Mesendoderm (in vitro differentiated cells): ENCODE measurements around the gene SMIM38.

Experiments
- DNase-seq: peaks from one replicate; pipeline ENCODE4 v3.0.0; 2013
- H2AK5ac ChIP-seq: 2 replicates; pipeline ENCODE4 v1.6.1; 2013; ENCODE audit warnings: low read length, inconsistent platforms
- H2BK120ac ChIP-seq: 2 replicates; pipeline ENCODE4 v1.6.1; 2013; ENCODE audit warnings: low read depth, mild to moderate bottlenecking, low read length, moderate library complexity, mixed read lengths
- H2BK15ac ChIP-seq: replicated peaks from 2 replicates; pipeline ENCODE4 v1.6.1; 2013; ENCODE audit warnings: low read depth, mild to moderate bottlenecking, moderate library complexity
- H2BK5ac ChIP-seq: 2 replicates; pipeline ENCODE4 v1.6.1; 2013; ENCODE audit warnings: low read length, inconsistent platforms
- H3K18ac ChIP-seq: 2 replicates; pipeline ENCODE4 v1.6.1; 2013; ENCODE audit warnings: mild to moderate bottlenecking, low read length, mixed read lengths
- H3K23ac ChIP-seq: one replicate; pipeline ENCODE4 v1.6.1; 2013; ENCODE audit warnings: low read length
- H3K27ac ChIP-seq: 2 replicates; pipeline ENCODE4 v1.5.1; 2013; ENCODE audit warnings: low read depth, mild to moderate bottlenecking, inconsistent platforms, low read length, moderate library complexity
- H3K27me3 ChIP-seq: 2 replicates; pipeline ENCODE4 v1.6.1; 2013; ENCODE audit warnings: low read length, control low read depth, mild to moderate bottlenecking, inconsistent platforms; ENCODE audit not compliant: insufficient read depth, poor library complexity
- H3K36me3 ChIP-seq: 2 replicates; pipeline ENCODE4 v1.6.1; 2013; ENCODE audit warnings: low read length, inconsistent platforms; ENCODE audit not compliant: control insufficient read depth, insufficient read depth
- H3K4ac ChIP-seq: one replicate; pipeline ENCODE4 v1.6.1; 2013; ENCODE audit warnings: low read depth, mild to moderate bottlenecking, low read length, moderate library complexity
- H3K4me1 ChIP-seq: 2 replicates; pipeline ENCODE4 v1.6.1; 2013; ENCODE audit warnings: low read depth, low read length, inconsistent platforms; ENCODE audit not compliant: control insufficient read depth
- H3K4me2 ChIP-seq: 2 replicates; pipeline ENCODE4 v1.6.1; 2013; ENCODE audit warnings: low read length
- H3K4me3 ChIP-seq: 2 replicates; pipeline ENCODE4 v1.5.1; 2013; ENCODE audit warnings: mild to moderate bottlenecking, low read length
- H3K56ac ChIP-seq: one replicate; pipeline ENCODE4 v1.6.1; 2013; ENCODE audit warnings: low read length
- H3K79me1 ChIP-seq: 2 replicates; pipeline ENCODE4 v1.6.1; 2013; ENCODE audit warnings: low read length, inconsistent platforms
- H3K79me2 ChIP-seq: 2 replicates; pipeline ENCODE4 v1.6.1; 2013; ENCODE audit warnings: mild to moderate bottlenecking, low read length; ENCODE audit not compliant: control insufficient read depth, insufficient read depth
- H3K9ac ChIP-seq: 2 replicates; pipeline ENCODE4 v1.6.1; 2013; ENCODE audit warnings: low read length, inconsistent platforms
- H4K5ac ChIP-seq: one replicate; pipeline ENCODE4 v1.6.1; 2013; ENCODE audit warnings: low read length
- H4K8ac ChIP-seq: one replicate; pipeline ENCODE4 v1.6.1; 2013; ENCODE audit warnings: low read depth, mild to moderate bottlenecking, control low read depth, low read length, moderate library complexity
- WGBS: extraction: QIAGEN DNeasy Blood & Tissue Kit; methylation state at CpG from one replicate; pipeline ENCODE4 v1.1.7; 2013; ENCODE audit warnings: low lambda C conversion rate, missing lambda C conversion rate; ENCODE audit not compliant: insufficient coverage; ENCODE audit errors: extremely low coverage; 5-methylcytosine and 5-hydroxymethylcytosine counted together

Gene SMIM38

DNA sequence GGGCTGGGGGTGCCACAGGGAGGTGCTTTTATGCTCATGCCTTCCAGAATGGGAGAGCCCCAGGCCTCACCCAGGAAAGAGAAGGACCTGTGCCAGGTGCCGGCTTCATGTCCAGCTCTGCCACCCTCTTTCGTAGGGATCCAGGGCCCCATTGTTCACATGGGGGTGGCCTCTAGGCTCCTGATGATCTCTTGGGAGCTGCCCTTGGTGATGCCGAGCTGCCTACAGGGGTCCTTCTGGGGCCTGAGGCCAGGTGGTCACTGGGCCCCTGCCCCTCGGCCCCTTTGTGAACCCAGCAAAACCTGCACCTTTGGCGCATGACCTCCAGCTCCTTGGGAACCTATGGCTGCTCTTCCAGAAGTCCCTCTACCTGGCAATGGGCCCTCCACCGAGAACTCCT lies 41.4 kb upstream of the SMIM38 start:
- Histone ChIP-seq H3K4me1 (no peaks in the 10 kb centered on the region), H3K79me2 (no peaks in the 10 kb centered on the region), H3K23ac (no peak overlapping the region), H3K4me2 (no peak overlapping the region), H3K56ac (no peak overlapping the region), H3K36me3 (no peaks in the 10 kb centered on the region), H2BK15ac (no peak overlapping the region), H3K27ac (no peak overlapping the region), H3K27me3 (no peaks in the 10 kb centered on the region), H2BK5ac (no peak overlapping the region), H3K18ac (no peak overlapping the region), H3K79me1 (no peaks in the 10 kb centered on the region), H2BK120ac (no peak overlapping the region), H4K5ac (no peak overlapping the region), H2AK5ac (no peak overlapping the region), H3K4me3 (no peak overlapping the region), H3K9ac (no peak overlapping the region), H4K8ac (no peak overlapping the region), H3K4ac (no peak overlapping the region)
- no peak for DNase-seq
- no CpG with 5 or more reads among the region's 6 CpGs for WGBS

DNA sequence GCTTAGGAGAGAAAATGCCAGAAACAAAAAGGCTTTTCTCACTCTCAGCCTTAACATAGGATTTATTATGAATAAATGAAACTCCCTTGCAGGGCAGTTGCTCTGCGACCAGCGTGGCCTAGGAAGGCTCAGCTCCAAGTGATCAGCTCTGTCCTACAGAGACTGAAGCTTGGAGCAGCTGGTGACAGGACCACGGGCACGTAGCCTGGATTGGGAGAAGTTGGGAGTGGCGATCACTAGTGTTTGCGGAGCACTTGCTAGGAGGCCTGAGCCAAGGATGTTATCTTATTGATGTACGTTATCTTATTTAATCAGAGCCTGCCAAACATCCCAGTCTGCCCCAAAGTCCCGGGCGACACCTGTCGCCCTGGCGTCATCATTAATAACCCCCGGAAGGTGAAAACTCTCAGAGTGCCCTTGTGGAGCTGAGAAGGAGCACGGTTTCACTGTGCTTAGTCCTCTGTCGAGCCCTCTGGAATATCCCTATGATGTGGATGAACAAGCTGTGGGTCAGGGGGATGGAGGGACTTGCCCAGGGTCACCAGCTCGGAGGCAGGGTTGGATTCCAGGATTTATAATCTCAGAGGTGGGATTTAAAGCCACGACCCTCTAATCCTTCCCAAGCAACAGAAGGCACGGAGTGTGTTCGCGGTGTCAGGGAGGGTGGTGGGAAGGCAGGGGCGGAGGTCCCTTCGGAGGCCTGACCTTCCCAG lies 40.8 kb upstream of the SMIM38 start:
- no peak overlapping the region for H2BK5ac ChIP-seq
- no peak overlapping the region for H3K9ac ChIP-seq
- H2BK120ac ChIP-seq = no peak overlapping the region
- H3K27ac ChIP-seq = no peak overlapping the region
- H3K27me3 ChIP-seq = no peaks in the 10 kb centered on the region
- no peaks in the 10 kb centered on the region for H3K79me1 ChIP-seq
- DNase-seq = no peak
- no peak overlapping the region for H4K5ac ChIP-seq
- no peak overlapping the region for H3K4me3 ChIP-seq
- no peaks in the 10 kb centered on the region for H3K79me2 ChIP-seq
- no peak overlapping the region for H4K8ac ChIP-seq
- H3K4me2 ChIP-seq = no peak overlapping the region
- H3K4me1 ChIP-seq = no peaks in the 10 kb centered on the region
- H3K4ac ChIP-seq = no peak overlapping the region
- H2BK15ac ChIP-seq = no peak overlapping the region
- no peaks in the 10 kb centered on the region for H3K36me3 ChIP-seq
- H3K18ac ChIP-seq = no peak overlapping the region
- H2AK5ac ChIP-seq = no peak overlapping the region
- no CpG with 5 or more reads among the region's 21 CpGs for WGBS
- no peak overlapping the region for H3K56ac ChIP-seq
- no peak overlapping the region for H3K23ac ChIP-seq

DNA sequence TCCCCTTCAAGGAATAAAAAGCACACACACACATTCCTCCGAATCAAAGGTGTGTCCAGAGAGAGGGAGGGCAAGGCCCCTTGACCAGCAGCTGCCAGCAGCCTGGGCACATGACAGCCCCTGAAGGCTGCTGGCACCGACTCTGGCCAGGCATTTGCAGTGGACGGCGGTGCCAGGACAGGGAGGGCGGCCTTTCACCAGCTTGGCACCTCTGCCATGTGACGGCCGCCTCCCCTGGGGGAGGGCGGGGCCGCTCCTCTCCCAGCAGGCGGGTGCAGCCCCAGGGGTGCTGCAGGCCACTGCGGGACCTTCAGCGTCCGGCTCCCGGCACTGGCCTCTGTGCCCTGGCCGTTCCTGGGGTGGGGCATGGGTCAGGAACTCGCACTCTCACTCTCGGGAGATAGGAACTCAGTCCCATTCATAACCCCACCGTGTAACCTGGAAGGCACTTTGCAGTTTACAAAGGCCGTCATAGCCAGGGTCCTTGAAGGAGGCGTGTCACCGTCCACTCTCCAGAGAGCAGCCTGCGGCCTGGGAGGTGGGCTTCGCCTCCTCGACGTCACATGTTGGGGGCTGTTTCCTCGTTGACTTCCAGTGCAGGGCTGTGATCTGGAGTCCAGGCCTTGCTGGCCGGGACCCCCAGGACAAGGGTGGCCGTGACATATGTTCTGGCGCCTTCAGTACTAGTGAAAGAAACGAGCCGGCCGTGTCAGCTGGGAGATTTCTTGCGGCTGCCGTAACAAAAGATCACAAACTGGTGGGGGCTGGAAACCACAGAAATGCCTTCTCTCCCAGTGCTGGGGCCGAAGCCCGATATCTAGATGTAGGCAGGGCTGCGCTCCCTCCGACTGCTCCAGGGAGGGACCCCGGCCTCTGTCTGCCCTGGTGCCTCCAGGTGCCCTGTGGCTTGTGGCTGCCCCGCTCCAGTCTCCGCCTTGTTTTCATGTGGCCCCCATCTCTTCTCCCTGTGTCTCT lies 39.9 kb upstream of the SMIM38 start:
- no peak overlapping the region for H2BK15ac ChIP-seq
- no peak overlapping the region for H2AK5ac ChIP-seq
- no peak overlapping the region for H2BK5ac ChIP-seq
- no peak overlapping the region for H3K4ac ChIP-seq
- H3K4me2 ChIP-seq = no peak overlapping the region
- no peak overlapping the region for H3K56ac ChIP-seq
- WGBS = no CpG with 5 or more reads among the region's 41 CpGs
- H4K5ac ChIP-seq = no peak overlapping the region
- H3K18ac ChIP-seq = no peak overlapping the region
- no peaks in the 10 kb centered on the region for H3K36me3 ChIP-seq
- H4K8ac ChIP-seq = no peak overlapping the region
- no peaks in the 10 kb centered on the region for H3K27me3 ChIP-seq
- H3K79me2 ChIP-seq = no peaks in the 10 kb centered on the region
- H3K4me3 ChIP-seq = no peak overlapping the region
- no peak for DNase-seq
- H3K4me1 ChIP-seq = no peaks in the 10 kb centered on the region
- H3K9ac ChIP-seq = no peak overlapping the region
- no peaks in the 10 kb centered on the region for H3K79me1 ChIP-seq
- no peak overlapping the region for H3K23ac ChIP-seq
- H2BK120ac ChIP-seq = no peak overlapping the region
- H3K27ac ChIP-seq = no peak overlapping the region

DNA sequence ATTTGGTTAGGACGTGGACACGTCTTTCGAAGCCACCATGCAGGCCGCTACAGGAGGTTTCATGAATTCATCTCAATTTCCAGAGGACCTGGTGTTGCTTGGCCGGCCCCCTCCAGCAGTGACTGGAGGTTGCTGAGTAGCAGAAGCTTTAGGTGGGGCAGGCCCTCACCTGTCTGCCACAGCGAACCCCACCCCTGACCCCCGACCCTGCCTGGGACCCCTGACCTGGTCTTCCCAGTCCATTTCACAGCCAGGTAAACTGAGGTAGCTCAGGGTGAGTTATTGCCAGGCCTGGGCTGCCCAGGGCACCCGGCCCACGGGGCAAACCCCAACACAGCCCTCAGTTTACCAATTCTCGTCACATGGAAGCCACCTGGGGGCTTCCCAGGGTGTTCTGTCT lies 39.1 kb upstream of the SMIM38 start:
- H4K5ac ChIP-seq = no peak overlapping the region
- no peak overlapping the region for H2AK5ac ChIP-seq
- no peaks in the 10 kb centered on the region for H3K27me3 ChIP-seq
- H3K79me2 ChIP-seq = no peaks in the 10 kb centered on the region
- H3K56ac ChIP-seq = no peak overlapping the region
- H2BK15ac ChIP-seq = no peak overlapping the region
- H3K4ac ChIP-seq = no peak overlapping the region
- no peak overlapping the region for H2BK120ac ChIP-seq
- H3K36me3 ChIP-seq = no peaks in the 10 kb centered on the region
- no peak overlapping the region for H4K8ac ChIP-seq
- no peak for DNase-seq
- H3K4me1 ChIP-seq = no peaks in the 10 kb centered on the region
- no peak overlapping the region for H3K23ac ChIP-seq
- no CpG with 5 or more reads among the region's 10 CpGs for WGBS
- no peak overlapping the region for H3K27ac ChIP-seq
- H3K9ac ChIP-seq = no peak overlapping the region
- H3K79me1 ChIP-seq = no peaks in the 10 kb centered on the region
- H2BK5ac ChIP-seq = no peak overlapping the region
- H3K4me3 ChIP-seq = no peak overlapping the region
- H3K4me2 ChIP-seq = no peak overlapping the region
- no peak overlapping the region for H3K18ac ChIP-seq

GRCh38 chr11:69119190-69119589 lies 36.5 kb upstream of the SMIM38 start:
- no CpG with 5 or more reads among the region's 2 CpGs for WGBS
- Histone ChIP-seq H3K4me1 (peaks cover 6% of the 10 kb centered on the region), H4K5ac (no peak overlapping the region), H2BK120ac (no peak overlapping the region), H3K18ac (no peak overlapping the region), H3K4me2 (no peak overlapping the region), H3K27ac (no peak overlapping the region), H3K56ac (no peak overlapping the region), H2AK5ac (no peak overlapping the region), H3K23ac (no peak overlapping the region), H2BK15ac (no peak overlapping the region), H3K79me1 (no peaks in the 10 kb centered on the region), H3K27me3 (no peaks in the 10 kb centered on the region), H3K4me3 (no peak overlapping the region), H2BK5ac (no peak overlapping the region), H3K36me3 (no peaks in the 10 kb centered on the region), H3K9ac (no peak overlapping the region), H4K8ac (no peak overlapping the region), H3K79me2 (no peaks in the 10 kb centered on the region), H3K4ac (no peak overlapping the region)
- peak; percentile 21 for DNase-seq
